ENCODE results near the gene PLCD3. TPM values are rescaled to one million over a fixed set of nuclear protein-coding genes. Genes with fewer than 3 reads are reported as not detected.

The PLCD3 gene
- total RNA-seq, 1 experiment from 2014 or later = 35.1 TPM

GRCh38 chr17:45081047-45081703 is 51.1 kb downstream of the PLCD3 start:
- H3K9me2 ChIP-seq (replicated peaks; ENCODE audit: low read length) = no peaks in the 10 kb centered on the region
- H3F3A ChIP-seq (ENCODE audit: low read length, unreplicated experiment) = peaks cover 7% of the 10 kb centered on the region
- H3K36me3 ChIP-seq (ENCODE audit: low read depth, low read length) = peaks cover 56% of the 10 kb centered on the region
- DNase-seq (no peak), ATAC-seq (no peak)
- no peak overlapping the region for H2AFZ ChIP-seq (ENCODE audit: low read length)
- TF ChIP-seq, protein P1, sequence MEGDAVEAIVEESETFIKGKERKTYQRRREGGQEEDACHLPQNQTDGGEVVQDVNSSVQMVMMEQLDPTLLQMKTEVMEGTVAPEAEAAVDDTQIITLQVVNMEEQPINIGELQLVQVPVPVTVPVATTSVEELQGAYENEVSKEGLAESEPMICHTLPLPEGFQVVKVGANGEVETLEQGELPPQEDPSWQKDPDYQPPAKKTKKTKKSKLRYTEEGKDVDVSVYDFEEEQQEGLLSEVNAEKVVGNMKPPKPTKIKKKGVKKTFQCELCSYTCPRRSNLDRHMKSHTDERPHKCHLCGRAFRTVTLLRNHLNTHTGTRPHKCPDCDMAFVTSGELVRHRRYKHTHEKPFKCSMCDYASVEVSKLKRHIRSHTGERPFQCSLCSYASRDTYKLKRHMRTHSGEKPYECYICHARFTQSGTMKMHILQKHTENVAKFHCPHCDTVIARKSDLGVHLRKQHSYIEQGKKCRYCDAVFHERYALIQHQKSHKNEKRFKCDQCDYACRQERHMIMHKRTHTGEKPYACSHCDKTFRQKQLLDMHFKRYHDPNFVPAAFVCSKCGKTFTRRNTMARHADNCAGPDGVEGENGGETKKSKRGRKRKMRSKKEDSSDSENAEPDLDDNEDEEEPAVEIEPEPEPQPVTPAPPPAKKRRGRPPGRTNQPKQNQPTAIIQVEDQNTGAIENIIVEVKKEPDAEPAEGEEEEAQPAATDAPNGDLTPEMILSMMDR (conservative IDR thresholded peaks at IDR 0.05; ENCODE audit: low read depth, low read length) = no peak
- TF ChIP-seq EZH2phosphoT487 (IDR thresholded peaks at IDR 0.05; ENCODE audit: borderline replicate concordance, low read length) (no peak), EZH2 (IDR thresholded peaks at IDR 0.05; ENCODE audit: low read length, unreplicated experiment) (no peak)
- H3K9ac ChIP-seq (ENCODE audit: low read length) = no peak overlapping the region
- peaks cover 5% of the 10 kb centered on the region; the same call in 1 of the 2 replicates for H3K4me1 ChIP-seq (ENCODE audit: insufficient read depth, low read length)
- intact Hi-C loops (cut with micrococcal nuclease) = no loop called here
- no peak overlapping the region for H3K4me3 ChIP-seq (ENCODE audit: low read length)
- no peak overlapping the region for H3K4me2 ChIP-seq (ENCODE audit: low read length)
- H3K27ac ChIP-seq (ENCODE audit: low read length) = no peak overlapping the region
- no peaks in the 10 kb centered on the region for H3K9me3 ChIP-seq (ENCODE audit: low read length)
- peaks cover 53% of the 10 kb centered on the region for H3K79me2 ChIP-seq (ENCODE audit: low read length)
- H4K20me1 ChIP-seq (ENCODE audit: low read length) = peaks cover 17% of the 10 kb centered on the region; the same call in 1 of the 2 replicates
- ChIA-PET POLR2A (ENCODE audit: unreplicated experiment) (no interaction called here), CTCF (no interaction called here)
- no peaks in the 10 kb centered on the region for H3K27me3 ChIP-seq (ENCODE audit: low read length)
- no TSS peak for BruUV-seq (replicated peaks)

DNA sequence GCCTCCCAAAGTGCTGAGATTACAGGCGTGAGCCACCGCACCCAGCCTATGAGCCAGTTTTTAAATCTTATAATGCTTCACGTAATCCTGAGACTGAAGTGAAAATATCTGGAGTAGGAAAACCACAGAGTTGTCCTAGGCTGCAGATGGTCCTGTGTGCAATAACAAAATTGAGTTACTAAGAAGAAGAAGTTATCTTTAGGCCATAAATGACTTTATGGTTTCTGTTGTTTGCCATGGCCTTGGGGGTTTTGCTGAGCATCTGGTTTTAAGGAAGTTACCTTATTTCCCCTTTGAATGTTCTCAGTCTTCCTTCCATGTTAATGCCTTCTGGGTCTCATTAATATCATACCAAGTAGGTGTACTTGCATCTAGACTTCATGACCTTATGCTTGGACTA is 54.7 kb downstream of the PLCD3 start:
- POLR2A ChIA-PET (ENCODE audit: unreplicated experiment) = no interaction called here
- peaks cover 26% of the 10 kb centered on the region; the same call in 1 of the 2 replicates for H4K20me1 ChIP-seq (ENCODE audit: low read length)

More for the DNA sequence above, 54.7 kb downstream of the PLCD3 start:
- peaks cover 82% of the 10 kb centered on the region for H3K79me2 ChIP-seq (ENCODE audit: low read length)
- intact Hi-C loops (cut with micrococcal nuclease) = no loop called here
- H3K9ac ChIP-seq (ENCODE audit: low read length) = no peak overlapping the region
- H3K4me3 ChIP-seq (ENCODE audit: low read length) = no peak overlapping the region
- H3K4me2 ChIP-seq (ENCODE audit: low read length) = no peak overlapping the region
- no peak for TF ChIP-seq EZH2phosphoT487 (IDR thresholded peaks at IDR 0.05; ENCODE audit: borderline replicate concordance, low read length)
- TF ChIP-seq, protein P1 (conservative IDR thresholded peaks at IDR 0.05; ENCODE audit: low read depth, low read length) = no peak
- TF ChIP-seq EZH2 (IDR thresholded peaks at IDR 0.05; ENCODE audit: low read length, unreplicated experiment) = no peak
- no peaks in the 10 kb centered on the region for H3K9me3 ChIP-seq (ENCODE audit: low read length)
- H3K9me2 ChIP-seq (replicated peaks; ENCODE audit: low read length) = no peaks in the 10 kb centered on the region
- no peak for DNase-seq
- H3K27me3 ChIP-seq (ENCODE audit: low read length) = no peaks in the 10 kb centered on the region
- peaks cover 10% of the 10 kb centered on the region for H3K4me1 ChIP-seq (ENCODE audit: insufficient read depth, low read length)
- H3K27ac ChIP-seq (ENCODE audit: low read length) = no peak overlapping the region
- ATAC-seq = no peak
- CTCF ChIA-PET = no interaction called here
- peaks cover 7% of the 10 kb centered on the region for H3F3A ChIP-seq (ENCODE audit: low read length, unreplicated experiment)
- H2AFZ ChIP-seq (ENCODE audit: low read length) = no peak overlapping the region
- peaks cover 53% of the 10 kb centered on the region for H3K36me3 ChIP-seq (ENCODE audit: low read depth, low read length)
- BruUV-seq (replicated peaks) = no TSS peak

Measured in PC-3 (cell line).